Kidney (tissue), 14 donors: ENCODE data around the gene MAP4. TPM values are rescaled to one million over a fixed set of nuclear protein-coding genes. Genes with fewer than 3 reads are reported as not detected.

Source experiments
- DNase-seq, 5 donors: peaks; one replicate each; pipeline ENCODE4 v3.0.0-alpha.2; 2013 to 2020
- FAIRE-seq: peaks from 2 replicates; lab custom pipeline; 2012; peaks lifted over from hg19 to GRCh38; lab: Jason Lieb, UNC
- H3K27ac ChIP-seq, 2 donors: one replicate each; pipeline ENCODE4 v1.7.0; 2013; ENCODE audit warnings: low read depth in 2 of 2, low read length in 2 of 2, inconsistent platforms in 1 of 2
- H3K27me3 ChIP-seq: one replicate; pipeline ENCODE4 v1.7.1; 2013; ENCODE audit warnings: low read length, inconsistent platforms; ENCODE audit not compliant: control insufficient read depth, insufficient read depth
- H3K36me3 ChIP-seq, 3 donors: one replicate each; pipeline versions ENCODE4 v1.7.0 to v1.7.1; 2013; ENCODE audit warnings: low read length in 3 of 3, control low read depth in 1 of 3, inconsistent platforms in 1 of 3; ENCODE audit not compliant: insufficient read depth in 3 of 3, control insufficient read depth in 2 of 3
- H3K4me1 ChIP-seq, 3 donors: one replicate each; pipeline versions ENCODE4 v1.7.0 to v1.7.1; 2013; ENCODE audit warnings: low read length in 3 of 3, inconsistent platforms in 1 of 3, low read depth in 1 of 3; ENCODE audit not compliant: control insufficient read depth in 2 of 3, insufficient read depth in 2 of 3
- H3K4me3 ChIP-seq, 3 donors: one replicate each; pipeline versions ENCODE4 v1.7.0 to v1.8.1; 2013; ENCODE audit warnings: low read length in 3 of 3, control low read depth in 1 of 3, inconsistent platforms in 1 of 3
- H3K9ac ChIP-seq, 3 donors: one replicate each; pipeline versions ENCODE4 v1.7.0 to v1.7.1; 2013; ENCODE audit warnings: low read length in 3 of 3, control low read depth in 1 of 3, inconsistent platforms in 1 of 3
- H3K9me3 ChIP-seq, 3 donors: one replicate each; pipeline versions ENCODE4 v1.7.0 to v1.7.1; 2013; ENCODE audit warnings: low read length in 3 of 3, control low read depth in 1 of 3, inconsistent platforms in 1 of 3; ENCODE audit not compliant: control insufficient read depth in 2 of 3, insufficient read depth in 1 of 3
- CTCF ChIP-seq: IDR thresholded peaks from 3 replicates; pipeline ENCODE4 v1.5.1; 2012; ENCODE audit warnings: mild to moderate bottlenecking, moderate library complexity, borderline replicate concordance; ENCODE audit not compliant: insufficient read depth; ENCODE audit errors: extremely low read depth
- intact Hi-C: fragments of 100-400 bp; cut with DNase I; formaldehyde crosslinking; loops from one replicate; pipeline ENCODE4 v1.11.1; 2022
- polyA plus RNA-seq: library from polyadenylated mRNA; stranded (reverse); fragments of 350-450 nt; fragmentation: Illumina TruSeq; extraction: RNeasy Lipid Tissue Mini Kit (QIAGEN cat#74804); gene quantifications from one replicate; pipeline ENCODE4 v1.2.3, GENCODE V29; 2014; ENCODE audit warnings: low read depth, low replicate concordance; ENCODE audit not compliant: insufficient read depth
- total RNA-seq: library from RNA; stranded (reverse); fragmentation: NEBNext Ultra II Directional; extraction: Animal tissue kit (Norgen Biotek cat#: 25700); gene quantifications from one replicate; pipeline ENCODE4 v1.2.1, GENCODE V29; 2021
- donor health status: control.
- donor health status: control.
- donor health status: control.
- donor health status: control.
- donor health status: control.
- donor health status: DM: yes; HTN: yes; CAD: no.
- donor health status: Normal renal cell carcinoma (clear cell type).

The MAP4 gene
- total and polyA plus RNA-seq, 2 donors from 2014 or later = 69.6 to 239 TPM

GRCh38 chr3:47910777-47911440, 105.3 kb downstream of the MAP4 start:
- H3K27me3 ChIP-seq = no peaks in the 10 kb centered on the region
- peaks cover 0 to 5% (median 0%) of the 10 kb centered on the region in 3 donors for H3K4me1 ChIP-seq
- intact Hi-C loops = no loop called here
- H3K36me3 ChIP-seq = peaks cover 4 to 29% (median 12%) of the 10 kb centered on the region in 3 donors
- TF ChIP-seq CTCF = no peak
- DNase-seq (no peak), FAIRE-seq (no peak)
- no peaks in the 10 kb centered on the region for H3K9me3 ChIP-seq
- no peak overlapping the region for H3K27ac ChIP-seq
- H3K9ac ChIP-seq = no peak overlapping the region
- no peak overlapping the region for H3K4me3 ChIP-seq

- intact Hi-C loops = no loop called here
- Histone ChIP-seq H3K27me3 (no peaks in the 10 kb centered on the region), H3K9me3 (no peaks in the 10 kb centered on the region), H3K36me3 (peaks cover 4 to 24% (median 8%) of the 10 kb centered on the region in 3 donors), H3K4me1 (peaks cover 0 to 5% (median 0%) of the 10 kb centered on the region in 3 donors), H3K9ac (no peak overlapping the region), H3K4me3 (no peak overlapping the region), H3K27ac (no peak overlapping the region)
- FAIRE-seq (no peak), DNase-seq (no peak)
- TF ChIP-seq CTCF = no peak
Measured at GRCh38 chr3:47910233-47910632, 106.0 kb downstream of the MAP4 start.

DNA sequence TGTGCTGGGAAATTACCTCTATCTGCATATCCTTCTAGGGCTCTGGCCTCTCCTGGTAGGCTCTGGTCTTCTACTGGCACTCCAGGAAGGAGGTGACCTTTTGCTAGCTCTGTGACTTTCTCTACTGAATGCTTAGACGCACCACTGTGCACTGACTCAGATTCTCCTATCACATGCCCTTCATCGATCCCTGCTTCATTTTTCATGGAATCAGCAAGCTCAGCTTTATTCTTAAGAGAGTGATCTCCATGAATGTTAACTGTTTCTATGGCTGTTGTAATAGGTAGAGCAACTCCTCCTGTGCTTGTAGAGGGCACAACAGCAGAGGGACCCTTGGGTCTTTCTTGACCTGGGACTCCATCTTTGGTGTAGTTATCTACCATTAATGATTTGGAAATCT, 106.6 kb downstream of the MAP4 start:
- FAIRE-seq (no peak), DNase-seq (no peak)
- intact Hi-C loops = no loop called here
- no peaks in the 10 kb centered on the region for H3K9me3 ChIP-seq
- no peak overlapping the region for H3K4me3 ChIP-seq
- H3K27ac ChIP-seq = no peak overlapping the region
- no peak for TF ChIP-seq CTCF
- peaks cover 0 to 5% (median 0%) of the 10 kb centered on the region in 3 donors for H3K4me1 ChIP-seq
- peaks cover 4 to 21% (median 7%) of the 10 kb centered on the region in 3 donors for H3K36me3 ChIP-seq
- H3K27me3 ChIP-seq = no peaks in the 10 kb centered on the region
- H3K9ac ChIP-seq = no peak overlapping the region
